Activated B cell treated with CpG ODN at 0.5 μM for 24 hours (primary cell): ENCODE measurements around the gene TLR6. TPM values are rescaled to one million over a fixed set of nuclear protein-coding genes. Genes with fewer than 3 reads are reported as not detected.

ENCODE experiments used
- ATAC-seq: fragments of 200-7000 bp; cut with Tn5 transposase; one replicate; pipeline ENCODE4 v1.10.0; 2021; ENCODE audit warnings: low read depth, mild to moderate bottlenecking, moderate library complexity
- CTCF ChIA-PET: fragments of 350-600 bp; sonication (Branson Sonifier 250); formaldehyde crosslinking; loops from one replicate; lab custom pipeline; 2021; ENCODE audit warnings: antibody characterized with exemption; lab: Charles Lee
- POLR2A ChIA-PET: fragments of 350-600 bp; sonication (Branson Sonifier 250); formaldehyde crosslinking; loops from one replicate; lab custom pipeline; 2021; ENCODE audit warnings: antibody characterized with exemption; lab: Charles Lee
- DNase-seq: peaks from one replicate; pipeline ENCODE4 v3.0.0; 2022
- H3K27ac Mint-ChIP-seq: one replicate; pipeline ENCODE4 v1.8.0; 2020; ENCODE audit warnings: mixed read lengths
- H3K27me3 Mint-ChIP-seq: one replicate; pipeline ENCODE4 v1.8.0; 2021; ENCODE audit warnings: mixed read lengths
- H3K36me3 Mint-ChIP-seq: one replicate; pipeline ENCODE4 v1.8.0; 2021; ENCODE audit warnings: low read depth, mixed read lengths
- H3K4me1 Mint-ChIP-seq: one replicate; pipeline ENCODE4 v1.8.0; 2021; ENCODE audit warnings: mixed read lengths
- H3K4me3 Mint-ChIP-seq: one replicate; pipeline ENCODE4 v1.8.0; 2020; ENCODE audit warnings: mild to moderate bottlenecking, mixed read lengths
- H3K9me3 Mint-ChIP-seq: one replicate; pipeline ENCODE4 v1.8.0; 2020; ENCODE audit warnings: mixed read lengths
- intact Hi-C: fragments of 100-400 bp; cut with micrococcal nuclease; formaldehyde crosslinking; loops from one replicate; pipeline ENCODE4 v1.15.1; 2024
- total RNA-seq: library from RNA; stranded (reverse); gene quantifications from 2 replicates; pipeline ENCODE4 v1.2.3, GENCODE V29; 2022
- TF ChIP-seq, protein P1 (sequence below): fragments of 200-600 bp; IDR thresholded peaks from one replicate; pipeline ENCODE4 v1.8.0; 2022; ENCODE audit warnings: antibody characterized with exemption, mild to moderate bottlenecking

Gene TLR6
- total RNA-seq, 1 donor from 2014 or later: 64.7 TPM

DNA sequence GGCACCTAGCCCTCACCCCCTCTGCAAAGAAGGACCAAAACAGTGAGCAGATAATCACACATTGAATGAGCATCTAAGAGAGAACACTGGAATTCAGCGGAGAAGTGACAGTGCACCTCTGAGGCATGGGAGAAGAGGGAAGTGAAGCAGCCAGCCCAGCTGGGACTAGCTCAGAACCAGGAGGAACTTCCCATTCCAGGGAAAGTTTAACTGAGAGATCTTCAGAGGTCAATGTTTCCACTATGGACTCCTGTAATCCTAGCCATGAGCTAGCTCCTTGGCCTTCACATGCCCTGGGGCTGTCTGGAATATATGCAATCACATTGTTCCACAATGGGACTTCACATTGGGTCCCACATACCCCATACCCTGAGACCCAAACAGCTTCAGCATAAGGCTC is 24.4 kb downstream of the TLR6 start:
- Mint-ChIP-seq H3K9me3 (peaks cover 14% of the 10 kb centered on the region), H3K27me3 (no peaks in the 10 kb centered on the region), H3K27ac (peak overlapping the region; percentile 16), H3K36me3 (peaks cover 76% of the 10 kb centered on the region), H3K4me1 (peaks cover 39% of the 10 kb centered on the region), H3K4me3 (no peak overlapping the region)
- CTCF ChIA-PET: no interaction called here
- DNase-seq (no peak), ATAC-seq (no peak)
- POLR2A ChIA-PET: interaction anchor here (1.3 kb wide), 1 partner anchor 10 kb away, joined by 3 read pairs; no protein-coding TSS in a partner anchor
- TF ChIP-seq, protein P1, sequence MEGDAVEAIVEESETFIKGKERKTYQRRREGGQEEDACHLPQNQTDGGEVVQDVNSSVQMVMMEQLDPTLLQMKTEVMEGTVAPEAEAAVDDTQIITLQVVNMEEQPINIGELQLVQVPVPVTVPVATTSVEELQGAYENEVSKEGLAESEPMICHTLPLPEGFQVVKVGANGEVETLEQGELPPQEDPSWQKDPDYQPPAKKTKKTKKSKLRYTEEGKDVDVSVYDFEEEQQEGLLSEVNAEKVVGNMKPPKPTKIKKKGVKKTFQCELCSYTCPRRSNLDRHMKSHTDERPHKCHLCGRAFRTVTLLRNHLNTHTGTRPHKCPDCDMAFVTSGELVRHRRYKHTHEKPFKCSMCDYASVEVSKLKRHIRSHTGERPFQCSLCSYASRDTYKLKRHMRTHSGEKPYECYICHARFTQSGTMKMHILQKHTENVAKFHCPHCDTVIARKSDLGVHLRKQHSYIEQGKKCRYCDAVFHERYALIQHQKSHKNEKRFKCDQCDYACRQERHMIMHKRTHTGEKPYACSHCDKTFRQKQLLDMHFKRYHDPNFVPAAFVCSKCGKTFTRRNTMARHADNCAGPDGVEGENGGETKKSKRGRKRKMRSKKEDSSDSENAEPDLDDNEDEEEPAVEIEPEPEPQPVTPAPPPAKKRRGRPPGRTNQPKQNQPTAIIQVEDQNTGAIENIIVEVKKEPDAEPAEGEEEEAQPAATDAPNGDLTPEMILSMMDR: no peak
- intact Hi-C loops: no loop called here

DNA sequence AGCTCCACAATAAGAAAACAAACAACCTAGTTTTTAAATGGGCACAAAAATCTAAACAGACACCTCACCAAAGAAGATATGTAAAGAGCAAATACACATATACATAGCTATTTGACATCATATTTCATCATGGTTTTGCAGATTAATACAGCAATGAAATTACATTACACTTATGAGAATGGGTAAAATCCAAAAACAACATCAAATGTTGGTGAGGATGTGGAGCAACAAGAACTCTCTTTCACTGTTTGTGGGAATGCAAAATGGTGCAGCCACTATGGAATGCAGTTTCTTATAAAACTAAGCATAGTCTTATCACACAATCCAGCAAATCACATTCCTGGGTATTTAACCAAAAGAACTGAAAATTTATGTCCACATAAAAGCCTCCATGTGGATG is 25.0 kb downstream of the TLR6 start:
- ChIA-PET CTCF (no interaction called here), POLR2A (interaction anchor here (0.9 to 1.3 kb wide), 2 partner anchors 10 to 70 kb away, joined by 3 read pairs; no protein-coding TSS in a partner anchor)
- no peak for ATAC-seq
- intact Hi-C loops: loop anchor here (2.0 kb wide), 1 partner anchor 15 kb away; no protein-coding TSS in a partner anchor
- Mint-ChIP-seq H3K4me1 (peaks cover 38% of the 10 kb centered on the region), H3K27me3 (no peaks in the 10 kb centered on the region), H3K36me3 (peaks cover 78% of the 10 kb centered on the region), H3K4me3 (no peak overlapping the region), H3K9me3 (peaks cover 13% of the 10 kb centered on the region), H3K27ac (no peak overlapping the region)
- no peak for DNase-seq
- TF ChIP-seq, protein P1: no peak

DNA sequence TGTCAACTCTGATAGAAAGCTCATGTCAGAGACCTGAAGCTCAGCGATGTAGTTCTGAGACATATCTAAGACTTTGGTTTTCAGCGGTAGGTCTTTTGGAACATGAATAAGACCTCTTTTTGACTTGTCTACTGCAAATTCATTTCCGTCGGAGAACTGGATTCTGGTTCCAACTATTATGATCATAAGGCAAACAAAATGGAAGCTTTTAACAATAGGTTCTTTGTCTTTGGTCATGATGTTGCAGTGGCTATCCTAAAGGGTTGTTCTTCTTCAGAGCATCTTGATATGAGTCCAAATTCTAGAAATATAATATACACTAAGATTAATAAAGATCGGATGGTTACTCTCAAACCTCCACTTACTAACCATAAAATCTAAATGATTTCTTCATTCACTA is 27.4 kb downstream of the TLR6 start:
- Mint-ChIP-seq H3K27me3 (no peaks in the 10 kb centered on the region), H3K36me3 (peaks cover 77% of the 10 kb centered on the region), H3K9me3 (peaks cover under 1% of the 10 kb centered on the region), H3K27ac (no peak overlapping the region), H3K4me3 (no peak overlapping the region), H3K4me1 (peaks cover 39% of the 10 kb centered on the region)
- intact Hi-C loops: no loop called here
- ATAC-seq (no peak), DNase-seq (no peak)
- POLR2A ChIA-PET: no interaction called here
- CTCF ChIA-PET: interaction anchor here (1.1 kb wide), 2 partner anchors 10 to 31 kb away, joined by 3 read pairs; no protein-coding TSS in a partner anchor
- TF ChIP-seq, protein P1: no peak

DNA sequence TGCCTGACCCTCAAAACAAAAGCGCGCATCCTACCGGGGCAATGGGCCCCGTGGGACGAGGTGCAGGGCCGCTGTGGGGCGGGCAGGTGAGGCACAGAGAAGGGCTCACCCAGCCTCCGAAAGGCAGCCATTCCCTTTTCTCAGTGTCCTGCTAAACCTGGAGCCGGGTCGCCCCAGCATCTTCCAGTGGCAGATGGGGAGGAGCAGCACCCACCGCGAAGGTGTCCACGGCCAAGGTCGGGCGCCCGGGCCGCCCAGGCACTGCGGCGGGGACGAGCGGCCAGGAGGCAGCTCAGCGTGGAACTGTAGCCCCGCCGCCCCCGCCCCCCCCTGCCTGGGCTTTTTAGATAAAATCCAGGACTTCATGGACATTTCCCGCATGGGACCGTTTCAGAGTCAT is 32.9 kb downstream of the TLR6 start:
- H3K4me3 Mint-ChIP-seq: no peak overlapping the region
- TF ChIP-seq, protein P1: no peak
- peaks cover 11% of the 10 kb centered on the region for H3K9me3 Mint-ChIP-seq
- ChIA-PET CTCF (interaction anchor here (2.1 kb wide), 1 partner anchor 37 kb away, joined by 4 read pairs; no protein-coding TSS in a partner anchor), POLR2A (no interaction called here)
- no peaks in the 10 kb centered on the region for H3K27me3 Mint-ChIP-seq
- peaks cover 60% of the 10 kb centered on the region for H3K36me3 Mint-ChIP-seq
- intact Hi-C loops: no loop called here
- peaks cover 34% of the 10 kb centered on the region for H3K4me1 Mint-ChIP-seq
- DNase-seq: no peak
- peak overlapping the region; percentile 53 for H3K27ac Mint-ChIP-seq
- no peak for ATAC-seq

DNA sequence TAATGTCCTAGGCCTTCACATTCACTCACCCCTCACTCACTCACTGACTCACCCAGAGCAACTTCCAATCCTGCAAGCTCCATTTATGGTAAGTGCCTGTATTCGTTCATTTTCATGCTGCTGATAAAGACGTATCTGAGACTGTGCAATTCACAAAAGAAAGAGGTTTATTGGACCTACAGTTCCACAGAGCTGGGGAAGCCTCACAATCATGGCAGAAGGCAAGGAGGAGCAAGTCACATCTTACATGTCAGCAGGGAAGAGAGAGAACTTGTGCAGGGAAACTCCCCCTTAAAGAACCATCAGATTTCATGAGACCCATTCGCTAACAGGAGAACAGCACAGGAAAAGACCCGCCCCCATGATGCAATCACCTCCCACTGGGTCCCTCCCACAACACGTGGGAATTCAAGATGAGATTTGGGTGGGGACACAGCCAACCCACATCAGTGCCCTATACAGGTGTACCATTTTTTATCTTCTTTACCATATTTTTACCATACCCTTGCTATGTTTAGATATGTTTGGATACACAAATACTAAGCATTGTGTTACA is 33.8 kb downstream of the TLR6 start:
- peaks cover 41% of the 10 kb centered on the region for H3K4me1 Mint-ChIP-seq
- H3K4me3 Mint-ChIP-seq: no peak overlapping the region
- intact Hi-C loops: no loop called here
- TF ChIP-seq, protein P1: no peak
- H3K36me3 Mint-ChIP-seq: peaks cover 52% of the 10 kb centered on the region
- POLR2A ChIA-PET: interaction anchor here (0.8 to 1.4 kb wide), 2 partner anchors 9 kb away, joined by 3 read pairs; no protein-coding TSS in a partner anchor
- CTCF ChIA-PET: interaction anchor here (0.7 kb wide), 1 partner anchor 688 kb away, joined by 3 read pairs; no protein-coding TSS in a partner anchor
- H3K27me3 Mint-ChIP-seq: no peaks in the 10 kb centered on the region
- H3K9me3 Mint-ChIP-seq: peaks cover 11% of the 10 kb centered on the region
- DNase-seq (no peak), ATAC-seq (no peak)
- H3K27ac Mint-ChIP-seq: peak overlapping the region; percentile 10
